Neural progenitor cell (in vitro differentiated cells): ENCODE data around the gene UQCRH. TPM values are rescaled to one million over a fixed set of nuclear protein-coding genes. Genes with fewer than 3 reads are reported as not detected.

ENCODE experiments used
- DNase-seq: peaks from one replicate; pipeline ENCODE4 v3.0.0-alpha.2; 2016; ENCODE audit warnings: low spot score
- H2AFZ ChIP-seq: fragments of 200-600 bp; sonication (generic); replicated peaks from 2 replicates; pipeline ENCODE4 v1.6.1; 2016; ENCODE audit warnings: antibody characterized with exemption
- H3F3A ChIP-seq: fragments of 200-600 bp; sonication (generic); 2 replicates; pipeline ENCODE4 v1.6.1; 2016; ENCODE audit warnings: antibody characterized with exemption, low read depth
- H3K27ac ChIP-seq: fragments of 200-600 bp; sonication (generic); 2 replicates; pipeline ENCODE4 v1.5.1; 2016; ENCODE audit warnings: mild to moderate bottlenecking
- H3K27me3 ChIP-seq: fragments of 200-600 bp; sonication (generic); 2 replicates; pipeline ENCODE4 v1.6.1; 2016; ENCODE audit warnings: mild to moderate bottlenecking, moderate library complexity
- H3K36me3 ChIP-seq: fragments of 200-600 bp; sonication (generic); 2 replicates; pipeline ENCODE4 v1.5.1; 2016
- H3K4me1 ChIP-seq: fragments of 200-600 bp; sonication (generic); 2 replicates; pipeline ENCODE4 v1.6.1; 2016; ENCODE audit warnings: mixed run types
- H3K4me2 ChIP-seq: fragments of 200-600 bp; sonication (generic); 2 replicates; pipeline ENCODE4 v1.6.1; 2016
- H3K4me3 ChIP-seq: fragments of 200-600 bp; sonication (generic); 2 replicates; pipeline ENCODE4 v1.5.1; 2016
- H3K79me2 ChIP-seq: fragments of 200-600 bp; sonication (generic); 2 replicates; pipeline ENCODE4 v1.6.1; 2016; ENCODE audit warnings: low read depth
- H3K9ac ChIP-seq: fragments of 200-600 bp; sonication (generic); 2 replicates; pipeline ENCODE4 v1.6.1; 2016
- H3K9me3 ChIP-seq: fragments of 200-600 bp; sonication (generic); 2 replicates; pipeline ENCODE4 v1.5.1; 2016; ENCODE audit warnings: low read depth
- H4K20me1 ChIP-seq: fragments of 200-600 bp; sonication (generic); 2 replicates; pipeline ENCODE4 v1.6.1; 2016; ENCODE audit warnings: low read depth
- H3K27ac Mint-ChIP-seq: 3 replicates; pipeline ENCODE4 v1.8.0; 2021; ENCODE audit warnings: mixed read lengths
- H3K27me3 Mint-ChIP-seq: 2 replicates; pipeline ENCODE4 v1.8.0; 2022; ENCODE audit warnings: low read depth, mild to moderate bottlenecking, inconsistent platforms, moderate library complexity, mixed read lengths; ENCODE audit not compliant: insufficient read depth
- H3K36me3 Mint-ChIP-seq: 3 replicates; pipeline ENCODE4 v1.8.0; 2021; ENCODE audit warnings: mixed read lengths
- H3K4me1 Mint-ChIP-seq: 3 replicates; pipeline ENCODE4 v1.8.0; 2021; ENCODE audit warnings: mixed read lengths
- H3K4me3 Mint-ChIP-seq: 3 replicates; pipeline ENCODE4 v1.8.0; 2021; ENCODE audit warnings: mild to moderate bottlenecking, moderate library complexity, mixed read lengths
- H3K9me3 Mint-ChIP-seq: 3 replicates; pipeline ENCODE4 v1.8.0; 2020; ENCODE audit warnings: mixed read lengths
- EZH2 ChIP-seq: fragments of 200-600 bp; sonication (generic); IDR thresholded peaks from 2 replicates; pipeline ENCODE4 v1.6.1; 2017; ENCODE audit warnings: antibody characterized with exemption, mild to moderate bottlenecking, moderate library complexity
- EZH2phosphoT487 ChIP-seq: fragments of 200-600 bp; sonication (generic); IDR thresholded peaks from 2 replicates; pipeline ENCODE4 v1.6.1; 2017; ENCODE audit warnings: antibody characterized with exemption
- total RNA-seq: library from RNA; depleted of rRNA; stranded (reverse); fragments of >200 nt; gene quantifications from 2 replicates; pipeline ENCODE4 v1.2.3, GENCODE V29; 2015; ENCODE audit warnings: low replicate concordance
- TF ChIP-seq, protein P1 (sequence below): fragments of 200-600 bp; sonication (generic); IDR thresholded peaks from 2 replicates; pipeline ENCODE4 v1.5.1; 2017; ENCODE audit warnings: antibody characterized with exemption, mild to moderate bottlenecking

The UQCRH gene
- total RNA-seq, 1 donor from 2014 or later = 872 TPM

DNA sequence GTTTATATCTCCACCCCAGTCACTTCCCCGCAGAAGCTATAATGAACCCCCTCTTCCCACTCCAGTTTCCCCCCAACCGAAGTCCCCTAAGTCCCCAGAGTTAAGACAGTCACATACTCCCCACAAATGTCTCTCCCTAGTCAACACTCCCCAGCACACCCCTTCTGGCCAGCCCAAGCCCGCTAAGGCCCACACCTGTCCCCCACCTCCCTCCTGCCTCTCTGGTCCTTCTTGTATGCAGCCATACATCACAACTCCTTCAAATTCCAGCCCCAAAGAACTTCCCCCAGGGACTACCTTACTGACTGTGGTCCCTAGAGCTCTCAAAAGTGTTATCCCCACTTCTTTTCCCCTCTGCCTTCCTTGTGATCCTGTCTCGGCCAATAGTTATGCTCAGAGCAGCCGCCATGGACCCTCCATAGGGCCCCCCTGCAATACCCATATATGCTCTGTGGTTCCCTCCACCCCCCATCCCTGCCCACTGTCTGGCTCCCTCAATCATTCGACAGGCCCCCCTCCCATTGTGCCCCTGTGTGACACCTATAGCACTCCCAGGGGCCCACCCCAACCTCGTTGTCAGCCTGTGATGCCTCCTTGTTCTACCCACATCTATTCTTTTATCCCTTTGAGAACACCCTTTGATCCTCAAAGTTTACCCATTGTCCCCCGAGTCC is 39.3 kb downstream of the UQCRH start:
- no peak overlapping the region for H3K27ac Mint-ChIP-seq
- no peak overlapping the region for H3K4me2 ChIP-seq

DNA sequence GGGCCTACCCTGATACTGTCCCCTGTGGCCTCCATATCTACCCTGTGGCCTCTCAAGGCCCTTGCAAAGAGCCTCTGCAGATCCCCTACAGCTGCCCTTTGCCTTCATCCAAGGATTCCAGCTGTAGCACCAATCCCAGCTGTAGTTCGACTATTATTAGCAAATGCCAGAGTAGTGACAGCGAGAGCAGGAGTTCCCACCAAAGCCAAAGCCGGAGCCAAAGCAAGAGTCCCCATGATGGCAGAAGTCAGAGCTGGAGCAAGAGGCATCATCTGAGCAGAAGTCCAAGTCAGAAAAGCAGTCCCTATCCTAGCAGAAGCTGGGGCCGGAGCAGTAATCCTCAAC is 39.8 kb downstream of the UQCRH start:
- Mint-ChIP-seq H3K4me3 (no peak overlapping the region), H3K36me3 (peaks cover 17% of the 10 kb centered on the region), H3K27ac (no peak overlapping the region), H3K27me3 (peaks cover 6% of the 10 kb centered on the region), H3K4me1 (peaks cover 29% of the 10 kb centered on the region), H3K9me3 (peaks cover 2% of the 10 kb centered on the region)
- H3K9me3 ChIP-seq = no peaks in the 10 kb centered on the region
- no peak overlapping the region for H3K9ac ChIP-seq
- no peak overlapping the region for H2AFZ ChIP-seq
- no peaks in the 10 kb centered on the region for H3K4me1 ChIP-seq
- no peaks in the 10 kb centered on the region for H3K27me3 ChIP-seq
- no peaks in the 10 kb centered on the region for H4K20me1 ChIP-seq
- no peak overlapping the region for H3K4me3 ChIP-seq
- peaks cover 40% of the 10 kb centered on the region for H3F3A ChIP-seq
- no peak overlapping the region for H3K4me2 ChIP-seq
- no peak overlapping the region for H3K27ac ChIP-seq
- peaks cover 5% of the 10 kb centered on the region for H3K36me3 ChIP-seq
- no peak for DNase-seq
- H3K79me2 ChIP-seq = no peaks in the 10 kb centered on the region
- no peak for TF ChIP-seq EZH2
- no peak for TF ChIP-seq EZH2phosphoT487
- TF ChIP-seq, protein P1, sequence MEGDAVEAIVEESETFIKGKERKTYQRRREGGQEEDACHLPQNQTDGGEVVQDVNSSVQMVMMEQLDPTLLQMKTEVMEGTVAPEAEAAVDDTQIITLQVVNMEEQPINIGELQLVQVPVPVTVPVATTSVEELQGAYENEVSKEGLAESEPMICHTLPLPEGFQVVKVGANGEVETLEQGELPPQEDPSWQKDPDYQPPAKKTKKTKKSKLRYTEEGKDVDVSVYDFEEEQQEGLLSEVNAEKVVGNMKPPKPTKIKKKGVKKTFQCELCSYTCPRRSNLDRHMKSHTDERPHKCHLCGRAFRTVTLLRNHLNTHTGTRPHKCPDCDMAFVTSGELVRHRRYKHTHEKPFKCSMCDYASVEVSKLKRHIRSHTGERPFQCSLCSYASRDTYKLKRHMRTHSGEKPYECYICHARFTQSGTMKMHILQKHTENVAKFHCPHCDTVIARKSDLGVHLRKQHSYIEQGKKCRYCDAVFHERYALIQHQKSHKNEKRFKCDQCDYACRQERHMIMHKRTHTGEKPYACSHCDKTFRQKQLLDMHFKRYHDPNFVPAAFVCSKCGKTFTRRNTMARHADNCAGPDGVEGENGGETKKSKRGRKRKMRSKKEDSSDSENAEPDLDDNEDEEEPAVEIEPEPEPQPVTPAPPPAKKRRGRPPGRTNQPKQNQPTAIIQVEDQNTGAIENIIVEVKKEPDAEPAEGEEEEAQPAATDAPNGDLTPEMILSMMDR = no peak

More for the DNA sequence above, 39.3 kb downstream of the UQCRH start:
- Histone ChIP-seq H3K79me2 (no peaks in the 10 kb centered on the region), H3K27me3 (no peaks in the 10 kb centered on the region), H4K20me1 (no peaks in the 10 kb centered on the region), H3K36me3 (peaks cover 5% of the 10 kb centered on the region), H3K9ac (no peak overlapping the region), H3K27ac (no peak overlapping the region), H3K4me1 (no peaks in the 10 kb centered on the region), H2AFZ (no peak overlapping the region), H3F3A (peaks cover 38% of the 10 kb centered on the region), H3K4me3 (no peak overlapping the region), H3K9me3 (no peaks in the 10 kb centered on the region)
- H3K9me3 Mint-ChIP-seq = peaks cover 2% of the 10 kb centered on the region
- peaks cover 29% of the 10 kb centered on the region for H3K4me1 Mint-ChIP-seq
- DNase-seq = no peak
- TF ChIP-seq EZH2phosphoT487 = no peak
- H3K4me3 Mint-ChIP-seq = peak overlapping the region; percentile 100
- peaks cover 8% of the 10 kb centered on the region for H3K27me3 Mint-ChIP-seq
- H3K36me3 Mint-ChIP-seq = peaks cover 15% of the 10 kb centered on the region

GRCh38 chr1:46343705-46344104 is 40.2 kb downstream of the UQCRH start:
- Histone ChIP-seq H3K36me3 (peaks cover 5% of the 10 kb centered on the region), H3K27ac (no peak overlapping the region), H4K20me1 (no peaks in the 10 kb centered on the region), H3K4me2 (no peak overlapping the region), H3F3A (peaks cover 37% of the 10 kb centered on the region), H3K4me1 (no peaks in the 10 kb centered on the region), H2AFZ (no peak overlapping the region), H3K79me2 (no peaks in the 10 kb centered on the region), H3K9me3 (no peaks in the 10 kb centered on the region), H3K9ac (no peak overlapping the region), H3K27me3 (no peaks in the 10 kb centered on the region), H3K4me3 (no peak overlapping the region)
- H3K36me3 Mint-ChIP-seq = peaks cover 17% of the 10 kb centered on the region
- peaks cover 2% of the 10 kb centered on the region for H3K9me3 Mint-ChIP-seq
- H3K27ac Mint-ChIP-seq = no peak overlapping the region
- H3K4me3 Mint-ChIP-seq = no peak overlapping the region
- DNase-seq = no peak
- H3K4me1 Mint-ChIP-seq = peaks cover 28% of the 10 kb centered on the region
- peaks cover 6% of the 10 kb centered on the region for H3K27me3 Mint-ChIP-seq
- TF ChIP-seq, protein P1 = no peak
- TF ChIP-seq EZH2 = no peak
- TF ChIP-seq EZH2phosphoT487 = no peak

DNA sequence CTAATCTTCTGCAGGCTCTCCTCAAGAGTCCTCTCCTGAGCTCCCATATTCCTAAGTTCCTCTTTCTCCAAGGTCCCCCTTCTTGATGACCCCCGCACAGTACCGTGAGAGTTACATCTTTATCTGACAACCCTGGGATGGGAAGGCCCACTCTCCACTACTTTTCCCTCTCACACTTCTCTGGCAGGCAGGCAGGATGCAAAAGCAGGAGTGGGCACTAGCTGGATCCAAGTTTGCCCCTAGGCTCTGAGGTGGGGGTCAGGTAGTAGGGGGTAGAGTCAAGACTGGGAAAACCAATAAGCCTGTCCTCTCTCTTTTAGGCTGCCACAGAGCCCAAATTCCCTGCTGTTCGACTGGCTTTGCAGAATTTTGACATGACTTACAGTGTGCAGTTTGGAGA is 41.0 kb downstream of the UQCRH start:
- Mint-ChIP-seq H3K4me3 (no peak overlapping the region), H3K27ac (peak overlapping the region; percentile 28)
- H3K79me2 ChIP-seq = no peaks in the 10 kb centered on the region

More for the DNA sequence above, 41.0 kb downstream of the UQCRH start:
- Histone ChIP-seq H3K4me3 (no peak overlapping the region), H3K9ac (no peak overlapping the region), H3K4me1 (no peaks in the 10 kb centered on the region), H3K27ac (no peak overlapping the region), H4K20me1 (no peaks in the 10 kb centered on the region), H2AFZ (no peak overlapping the region), H3K27me3 (no peaks in the 10 kb centered on the region), H3F3A (peaks cover 30% of the 10 kb centered on the region), H3K4me2 (no peak overlapping the region), H3K36me3 (peaks cover 5% of the 10 kb centered on the region), H3K9me3 (no peaks in the 10 kb centered on the region)
- no peak for DNase-seq
- Mint-ChIP-seq H3K36me3 (peaks cover 19% of the 10 kb centered on the region), H3K4me1 (peaks cover 25% of the 10 kb centered on the region), H3K9me3 (peaks cover 2% of the 10 kb centered on the region), H3K27me3 (peaks cover 6% of the 10 kb centered on the region)
- TF ChIP-seq EZH2 = no peak
- no peak for TF ChIP-seq EZH2phosphoT487
- TF ChIP-seq, protein P1 = no peak
